Colonic mucosa (tissue), 4 donors: ENCODE results near the gene ZFAND3. TPM values are rescaled to one million over a fixed set of nuclear protein-coding genes. Genes with fewer than 3 reads are reported as not detected.

Experiments
- DNase-seq: peaks from one replicate; pipeline ENCODE4 v3.0.0-alpha.2; 2020
- H3K27ac ChIP-seq: fragments of 200-600 bp; one replicate; pipeline ENCODE4 v1.8.0; 2021
- H3K27me3 ChIP-seq: fragments of 200-600 bp; one replicate; pipeline ENCODE4 v1.8.0; 2021
- H3K36me3 ChIP-seq: fragments of 200-600 bp; one replicate; pipeline ENCODE4 v1.8.0; 2021
- H3K4me1 ChIP-seq: fragments of 200-600 bp; one replicate; pipeline ENCODE4 v1.8.0; 2021; ENCODE audit warnings: mild to moderate bottlenecking
- H3K4me3 ChIP-seq: fragments of 200-600 bp; one replicate; pipeline ENCODE4 v1.8.0; 2021
- H3K9ac ChIP-seq, 2 donors: one replicate each; pipeline ENCODE4 v1.7.0; 2013; ENCODE audit warnings: control low read depth in 2 of 2, low read depth in 2 of 2, low read length in 2 of 2
- H3K9me3 ChIP-seq: fragments of 200-600 bp; one replicate; pipeline ENCODE4 v1.8.0; 2021
- CTCF ChIP-seq: fragments of 200-600 bp; IDR thresholded peaks from one replicate; pipeline ENCODE4 v1.8.0; 2022; ENCODE audit warnings: antibody characterized with exemption, mild to moderate bottlenecking
- intact Hi-C: fragments of 100-400 bp; cut with DNase I; formaldehyde crosslinking; loops from one replicate; pipeline ENCODE4 v1.14.1; 2022
- total RNA-seq, 2 donors: library from RNA; stranded (reverse); fragmentation: NEBNext Ultra II Directional in 1 of 2; extraction: Animal tissue kit (Norgen Biotek cat#: 25700) in 1 of 2; gene quantifications; one replicate each; pipeline ENCODE4 v1.2.1, GENCODE V29; 2021
- donor health status: healthy.
- donor health status: DM: no; HTN: no; CAD: no.
- donor health status: DM: no; HTN: no; CAD: no.

ZFAND3 gene
- total RNA-seq, 2 donors from 2014 or later = 42.0 to 96.8 TPM

- intact Hi-C loops = no loop called here
- no peak for DNase-seq
- no peaks in the 10 kb centered on the region for H3K9me3 ChIP-seq
Measured at GRCh38 chr6:38158762-38159350, 339.3 kb downstream of the ZFAND3 start.

GRCh38 chr6:38159596-38159995 lies 340.1 kb downstream of the ZFAND3 start:
- Histone ChIP-seq H3K27me3 (no peaks in the 10 kb centered on the region), H3K4me1 (no peaks in the 10 kb centered on the region), H3K9ac (no peak overlapping the region), H3K36me3 (no peaks in the 10 kb centered on the region), H3K27ac (no peak overlapping the region), H3K4me3 (no peak overlapping the region), H3K9me3 (no peaks in the 10 kb centered on the region)
- intact Hi-C loops = no loop called here
- no peak for TF ChIP-seq CTCF
- DNase-seq = no peak

More at GRCh38 chr6:38158762-38159350, 339.3 kb downstream of the ZFAND3 start:
- H3K4me3 ChIP-seq = no peak overlapping the region
- H3K36me3 ChIP-seq = no peaks in the 10 kb centered on the region
- H3K4me1 ChIP-seq = no peaks in the 10 kb centered on the region
- H3K27ac ChIP-seq = no peak overlapping the region
- no peak for TF ChIP-seq CTCF
- no peak overlapping the region for H3K9ac ChIP-seq
- no peaks in the 10 kb centered on the region for H3K27me3 ChIP-seq

GRCh38 chr6:38160831-38161230 lies 341.3 kb downstream of the ZFAND3 start:
- Histone ChIP-seq H3K9ac (no peak overlapping the region), H3K9me3 (no peaks in the 10 kb centered on the region), H3K4me1 (no peaks in the 10 kb centered on the region), H3K36me3 (no peaks in the 10 kb centered on the region), H3K27ac (no peak overlapping the region), H3K27me3 (no peaks in the 10 kb centered on the region), H3K4me3 (no peak overlapping the region)
- no peak for TF ChIP-seq CTCF
- intact Hi-C loops = no loop called here
- DNase-seq = no peak

- intact Hi-C loops = no loop called here
- no peak for DNase-seq
- no peak for TF ChIP-seq CTCF
- Histone ChIP-seq H3K36me3 (no peaks in the 10 kb centered on the region), H3K9me3 (no peaks in the 10 kb centered on the region), H3K27ac (no peak overlapping the region), H3K4me3 (no peak overlapping the region), H3K27me3 (no peaks in the 10 kb centered on the region), H3K4me1 (no peaks in the 10 kb centered on the region), H3K9ac (no peak overlapping the region)
Measured at GRCh38 chr6:38161331-38161730, 341.8 kb downstream of the ZFAND3 start.

GRCh38 chr6:38161754-38162492 lies 342.4 kb downstream of the ZFAND3 start:
- TF ChIP-seq CTCF = no peak
- Histone ChIP-seq H3K36me3 (no peaks in the 10 kb centered on the region), H3K4me3 (no peak overlapping the region), H3K9me3 (no peaks in the 10 kb centered on the region), H3K27me3 (no peaks in the 10 kb centered on the region), H3K27ac (no peak overlapping the region), H3K9ac (no peak overlapping the region), H3K4me1 (no peaks in the 10 kb centered on the region)
- intact Hi-C loops = no loop called here
- no peak for DNase-seq
